ENCODE results near the gene ZC3H12C. TPM values are rescaled to one million over a fixed set of nuclear protein-coding genes. Genes with fewer than 3 reads are reported as not detected.

Gene ZC3H12C
- total and polyA plus RNA-seq, 10 of the 15 experiments (the other 5 are each of a cell fraction or from before 2014, with no cell fraction given): 0.31 to 31.0 (median 3.7) TPM

- no peak for TF ChIP-seq ATF7 (IDR thresholded peaks at IDR 0.05; ENCODE audit: low read depth)
- no peak for TF ChIP-seq EZH2 (IDR thresholded peaks at IDR 0.05; ENCODE audit: borderline replicate concordance, control insufficient read depth, low read depth, low read length)
- TF ChIP-seq NFYB (IDR thresholded peaks at IDR 0.05; ENCODE audit: insufficient read depth, low read depth, low read length): no peak
Observed at GRCh38 chr11:110094298-110095285, 1.4 kb downstream of the ZC3H12C start (continued).

DNA sequence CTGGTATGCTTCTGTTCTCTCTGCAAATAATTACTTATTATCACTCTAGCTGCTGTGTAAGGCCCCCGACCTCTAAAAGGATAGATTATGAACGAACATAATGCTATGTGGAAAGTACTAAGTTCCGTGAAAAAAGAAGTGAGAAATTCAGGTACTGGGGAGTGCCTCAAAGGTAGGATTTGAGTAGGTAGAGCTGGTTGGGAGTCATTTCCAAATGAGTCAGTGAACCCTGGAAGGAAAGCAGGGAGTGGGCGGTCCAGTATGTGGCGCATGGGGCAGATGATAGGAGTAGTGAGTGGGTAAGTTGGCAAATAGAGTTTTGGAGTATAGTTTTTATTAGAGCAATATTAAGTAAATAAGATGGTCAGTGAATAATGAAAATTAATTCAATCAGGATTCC is 2.4 kb downstream of the ZC3H12C start:
- POLR2A ChIA-PET: interaction anchor here (1.1 to 2.6 kb wide), 4 partner anchors 68 to 141 kb away, joined by 3 to 10 read pairs (median 4); no protein-coding TSS in a partner anchor
- in situ Hi-C loops (cut with MboI): no loop called here
- no peak for FAIRE-seq
- TF ChIP-seq ASH2L (IDR thresholded peaks at IDR 0.05; ENCODE audit: borderline replicate concordance, low read depth) (no peak), CBX5 (IDR thresholded peaks at IDR 0.05; ENCODE audit: low read depth) (no peak), SKIL (IDR thresholded peaks at IDR 0.05; ENCODE audit: low read depth, poor library complexity, severe bottlenecking) (no peak), TCF3 (IDR thresholded peaks at IDR 0.05; ENCODE audit: borderline replicate concordance, insufficient read depth, low read depth, low read length) (no peak), ZSCAN29 (IDR thresholded peaks at IDR 0.05) (no peak), IKZF1 (conservative IDR thresholded peaks at IDR 0.05) (peak; percentile 53), RCOR1 (conservative IDR thresholded peaks at IDR 0.05; ENCODE audit: low read depth, low read length) (0 out of 2 replicates have a peak, but pooled peaks have one; percentile 44)
- TF ChIP-seq, protein P1, sequence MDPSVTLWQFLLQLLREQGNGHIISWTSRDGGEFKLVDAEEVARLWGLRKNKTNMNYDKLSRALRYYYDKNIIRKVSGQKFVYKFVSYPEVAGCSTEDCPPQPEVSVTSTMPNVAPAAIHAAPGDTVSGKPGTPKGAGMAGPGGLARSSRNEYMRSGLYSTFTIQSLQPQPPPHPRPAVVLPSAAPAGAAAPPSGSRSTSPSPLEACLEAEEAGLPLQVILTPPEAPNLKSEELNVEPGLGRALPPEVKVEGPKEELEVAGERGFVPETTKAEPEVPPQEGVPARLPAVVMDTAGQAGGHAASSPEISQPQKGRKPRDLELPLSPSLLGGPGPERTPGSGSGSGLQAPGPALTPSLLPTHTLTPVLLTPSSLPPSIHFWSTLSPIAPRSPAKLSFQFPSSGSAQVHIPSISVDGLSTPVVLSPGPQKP (IDR thresholded peaks at IDR 0.05; ENCODE audit: low read depth, low read length): no peak
- TF ChIP-seq, protein P2, sequence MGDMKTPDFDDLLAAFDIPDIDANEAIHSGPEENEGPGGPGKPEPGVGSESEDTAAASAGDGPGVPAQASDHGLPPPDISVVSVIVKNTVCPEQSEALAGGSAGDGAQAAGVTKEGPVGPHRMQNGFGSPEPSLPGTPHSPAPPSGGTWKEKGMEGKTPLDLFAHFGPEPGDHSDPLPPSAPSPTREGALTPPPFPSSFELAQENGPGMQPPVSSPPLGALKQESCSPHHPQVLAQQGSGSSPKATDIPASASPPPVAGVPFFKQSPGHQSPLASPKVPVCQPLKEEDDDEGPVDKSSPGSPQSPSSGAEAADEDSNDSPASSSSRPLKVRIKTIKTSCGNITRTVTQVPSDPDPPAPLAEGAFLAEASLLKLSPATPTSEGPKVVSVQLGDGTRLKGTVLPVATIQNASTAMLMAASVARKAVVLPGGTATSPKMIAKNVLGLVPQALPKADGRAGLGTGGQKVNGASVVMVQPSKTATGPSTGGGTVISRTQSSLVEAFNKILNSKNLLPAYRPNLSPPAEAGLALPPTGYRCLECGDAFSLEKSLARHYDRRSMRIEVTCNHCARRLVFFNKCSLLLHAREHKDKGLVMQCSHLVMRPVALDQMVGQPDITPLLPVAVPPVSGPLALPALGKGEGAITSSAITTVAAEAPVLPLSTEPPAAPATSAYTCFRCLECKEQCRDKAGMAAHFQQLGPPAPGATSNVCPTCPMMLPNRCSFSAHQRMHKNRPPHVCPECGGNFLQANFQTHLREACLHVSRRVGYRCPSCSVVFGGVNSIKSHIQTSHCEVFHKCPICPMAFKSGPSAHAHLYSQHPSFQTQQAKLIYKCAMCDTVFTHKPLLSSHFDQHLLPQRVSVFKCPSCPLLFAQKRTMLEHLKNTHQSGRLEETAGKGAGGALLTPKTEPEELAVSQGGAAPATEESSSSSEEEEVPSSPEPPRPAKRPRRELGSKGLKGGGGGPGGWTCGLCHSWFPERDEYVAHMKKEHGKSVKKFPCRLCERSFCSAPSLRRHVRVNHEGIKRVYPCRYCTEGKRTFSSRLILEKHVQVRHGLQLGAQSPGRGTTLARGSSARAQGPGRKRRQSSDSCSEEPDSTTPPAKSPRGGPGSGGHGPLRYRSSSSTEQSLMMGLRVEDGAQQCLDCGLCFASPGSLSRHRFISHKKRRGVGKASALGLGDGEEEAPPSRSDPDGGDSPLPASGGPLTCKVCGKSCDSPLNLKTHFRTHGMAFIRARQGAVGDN (IDR thresholded peaks at IDR 0.05): no peak

More for the DNA sequence above, 2.4 kb downstream of the ZC3H12C start:
- Histone ChIP-seq H3K4me1 (ENCODE audit: control insufficient read depth, insufficient read depth, low read length) (peaks cover 11% of the 10 kb centered on the region; the same call in 1 of the 2 replicates), H3K27ac (ENCODE audit: control insufficient read depth, insufficient read depth) (no peak overlapping the region; the same call in 1 of the 2 replicates), H3K4me3 (peak overlapping the region; percentile 72; the same call in 1 of the 2 replicates), H3K79me2 (ENCODE audit: control insufficient read depth, insufficient read depth, low read length) (peaks cover 69% of the 10 kb centered on the region), H3K9me3 (replicated peaks; ENCODE audit: control insufficient read depth, insufficient read depth, low read length) (peaks cover 2% of the 10 kb centered on the region; the same call in 2 of the 3 replicates), H2AFZ (ENCODE audit: control insufficient read depth, low read depth, low read length) (no peak overlapping the region), H3K9ac (ENCODE audit: control insufficient read depth, insufficient read depth, low read length) (peak overlapping the region; percentile 43; the same call in 1 of the 2 replicates), H3K4me2 (ENCODE audit: control insufficient read depth, insufficient read depth) (peak overlapping the region; percentile 73), H4K20me1 (ENCODE audit: control insufficient read depth, insufficient read depth) (no peaks in the 10 kb centered on the region), H3K27me3 (replicated peaks in 1 of 2; ENCODE audit: control insufficient read depth in 2 of 2, insufficient read depth in 2 of 2, low read length in 1 of 2) (no peaks in the 10 kb centered on the region), H3K36me3 (ENCODE audit: control insufficient read depth in 2 of 2, insufficient read depth in 2 of 2, low read length in 1 of 2) (no peaks in the 10 kb centered on the region; a peak in 1 of 4 replicates)
- CTCF ChIA-PET: interaction anchor here (0.9 to 1.0 kb wide), 2 partner anchors 9 to 26 kb away, joined by 3 read pairs; no protein-coding TSS in a partner anchor
- no peak for ATAC-seq
- no TSS peak for BruUV-seq (replicated peaks)
- 68% methylated on average over 5 of the region's 5 CpGs for WGBS (ENCODE audit: insufficient coverage, insufficient replicate concordance, low lambda C conversion rate, missing lambda C conversion rate)
- RAD21 ChIA-PET (ENCODE audit: unreplicated experiment): interaction anchor here (1.4 to 10.0 kb wide), 6 partner anchors 12 to 156 kb away, joined by 3 to 52 read pairs (median 6); no protein-coding TSS in a partner anchor
- intact Hi-C loops (cut with micrococcal nuclease; ENCODE audit: unreplicated experiment): loop anchor here (10.0 kb wide), 2 partner anchors 241 to 339 kb away; no protein-coding TSS in a partner anchor
- no peak for DNase-seq (ENCODE audit: low read depth, low spot score)
- SMC1A ChIA-PET (ENCODE audit: uncharacterized antibody, unreplicated experiment): interaction anchor here (0.5 to 15.9 kb wide), 9 partner anchors 33 to 151 kb away, joined by 3 to 214 read pairs (median 5); no protein-coding TSS in a partner anchor
